HT1080 (cell line): ENCODE measurements around the gene MRPL24. TPM values are rescaled to one million over a fixed set of nuclear protein-coding genes. Genes with fewer than 3 reads are reported as not detected.
"Not testable (repeated sequence)": the region's sequence is repeated elsewhere in the genome, so short reads cannot be mapped to it uniquely, and the experiment has no call there.

Experiments
- DNase-seq: peaks from one replicate; pipeline ENCODE4 v3.0.0-alpha.2; 2015; ENCODE audit warnings: low read depth
- total RNA-seq: library from RNA; depleted of rRNA; stranded (reverse); fragments of >200 nt; shearing (Covaris generic); gene quantifications from 2 replicates; pipeline ENCODE4 v1.2.3, GENCODE V29; 2014

The MRPL24 gene
- total RNA-seq, 1 experiment from 2014 or later: 163 TPM

GRCh38 chr1:156760092-156760795 is 19.4 kb upstream of the MRPL24 start:
- no peak for DNase-seq

GRCh38 chr1:156757572-156758253 is 16.8 kb upstream of the MRPL24 start:
- DNase-seq: not testable (repeated sequence)

- DNase-seq: no peak
Measured at GRCh38 chr1:156756355-156756754, 15.5 kb upstream of the MRPL24 start.

- DNase-seq: no peak
Measured at GRCh38 chr1:156755527-156755950, 14.7 kb upstream of the MRPL24 start.

GRCh38 chr1:156754219-156754618 is 13.3 kb upstream of the MRPL24 start:
- no peak for DNase-seq

- no peak for DNase-seq
Measured at GRCh38 chr1:156752843-156753482, 12.1 kb upstream of the MRPL24 start.

- DNase-seq: peak; percentile 90
Measured at GRCh38 chr1:156751757-156752481, 11.0 kb upstream of the MRPL24 start.

GRCh38 chr1:156751451-156751756 is 10.5 kb upstream of the MRPL24 start, which contains the start of gene HDGF:
Gene HDGF (minus strand): TSS chr1:156751675. CDS start chr1:156751429, 246 bp downstream.
- DNase-seq: no peak

- peak; percentile 20 for DNase-seq
Measured at GRCh38 chr1:156750711-156751450, 10.0 kb upstream of the MRPL24 start.

GRCh38 chr1:156750191-156750672 is 9.3 kb upstream of the MRPL24 start:
- DNase-seq: peak; percentile 46

GRCh38 chr1:156749419-156750118 is 8.7 kb upstream of the MRPL24 start:
- peak; percentile 23 for DNase-seq

GRCh38 chr1:156748670-156749418 is 8.0 kb upstream of the MRPL24 start:
- peak; percentile 63 for DNase-seq

- DNase-seq: peak; percentile 41
Measured at GRCh38 chr1:156747742-156748669, 7.1 kb upstream of the MRPL24 start.

GRCh38 chr1:156746728-156747631 is 6.1 kb upstream of the MRPL24 start:
- DNase-seq: peak; percentile 89

GRCh38 chr1:156746406-156746727 is 5.5 kb upstream of the MRPL24 start:
- DNase-seq: no peak

- DNase-seq: no peak
Measured at GRCh38 chr1:156745881-156746280, 5.0 kb upstream of the MRPL24 start.

- no peak for DNase-seq
Measured at GRCh38 chr1:156744786-156745419, 4.0 kb upstream of the MRPL24 start.
